GM21529 (cell line): ENCODE results near the gene OBI1.

Experiments
- ATAC-seq: cut with Tn5 transposase; IDR thresholded peaks from one replicate; pipeline ENCODE4 v1.9.1; 2021; ENCODE audit not compliant: unreplicated experiment

OBI1 gene

DNA sequence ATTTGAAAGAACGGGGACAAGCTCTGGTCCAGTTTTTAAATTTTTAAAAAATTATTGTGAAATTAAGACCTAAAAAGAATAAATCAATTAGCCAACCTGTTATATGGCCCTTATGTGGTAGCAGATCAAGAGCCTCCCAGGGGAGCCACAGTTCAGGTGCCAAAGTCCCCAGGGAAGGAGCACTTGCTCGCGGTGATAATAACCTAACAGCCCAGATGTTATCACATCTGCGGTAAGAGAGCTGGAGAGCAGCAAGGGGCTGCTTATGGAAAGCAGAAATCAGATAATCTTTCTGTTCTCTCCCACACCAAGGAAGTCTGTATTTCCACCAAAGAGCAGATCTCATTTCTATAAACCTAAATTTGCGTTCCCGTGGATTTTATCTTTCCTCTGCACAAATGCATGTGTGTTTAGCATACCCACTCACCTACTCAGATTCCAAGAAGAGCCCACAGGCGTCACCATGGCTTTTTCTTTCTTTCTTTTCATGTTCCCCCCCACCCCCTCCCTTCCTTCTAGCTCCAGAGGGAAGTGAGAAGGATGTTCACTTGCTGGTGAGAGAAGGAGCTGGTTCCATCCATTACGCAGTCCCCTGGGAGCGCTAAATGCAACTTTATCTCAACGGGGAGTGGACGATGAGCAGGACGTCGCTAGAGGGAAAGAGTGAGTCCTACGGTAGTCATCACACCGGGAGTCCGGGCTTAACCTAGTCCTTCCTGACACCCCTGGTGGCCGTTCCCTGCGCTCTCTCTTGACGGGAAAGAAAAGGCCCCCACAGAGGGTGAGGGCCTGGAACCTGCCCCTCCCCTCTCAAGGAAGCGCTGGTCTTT lies 54.0 kb downstream of the OBI1 start:
- no peak for ATAC-seq

DNA sequence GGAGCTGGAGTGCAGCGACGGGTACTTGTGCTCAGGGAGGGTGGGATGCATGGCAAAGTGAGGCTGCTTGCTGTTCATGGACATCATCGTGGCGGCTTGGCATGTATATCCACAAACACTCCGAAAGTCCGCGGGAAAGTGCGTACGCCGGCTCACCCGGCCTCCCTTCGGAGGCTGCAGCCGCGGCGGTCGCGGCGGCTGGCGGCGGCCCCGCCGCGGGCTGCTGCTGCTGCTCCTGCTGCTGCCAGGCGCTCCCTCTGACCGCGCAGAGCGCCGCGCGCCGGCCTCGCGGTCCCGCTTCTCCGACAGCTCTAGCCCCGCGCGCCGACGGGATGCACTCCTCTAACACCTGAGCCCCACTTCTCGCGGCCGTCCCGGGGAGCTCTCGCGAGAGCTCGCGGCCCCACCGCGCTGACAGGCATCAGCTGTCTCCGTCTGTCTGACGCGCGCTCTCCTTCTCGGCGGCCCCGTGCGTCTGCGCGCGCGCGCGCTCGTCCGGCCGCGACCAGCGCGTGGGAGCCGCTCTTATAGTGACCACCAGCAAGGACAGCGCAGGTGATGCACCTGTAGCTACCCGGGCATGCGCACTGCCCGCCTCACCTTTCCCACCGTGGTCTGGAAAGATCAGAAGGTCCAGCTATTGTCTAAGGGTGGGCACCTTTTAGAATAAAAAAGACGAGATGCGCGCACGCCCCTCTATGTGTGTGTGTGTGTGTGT lies 55.6 kb downstream of the OBI1 start, which contains the start of gene POU4F1:
POU4F1 (minus strand) TSS at position 313 of the 718 bp plus-strand sequence; CDS start at position 87, 226 bp downstream.
- peak; percentile 80 for ATAC-seq

DNA sequence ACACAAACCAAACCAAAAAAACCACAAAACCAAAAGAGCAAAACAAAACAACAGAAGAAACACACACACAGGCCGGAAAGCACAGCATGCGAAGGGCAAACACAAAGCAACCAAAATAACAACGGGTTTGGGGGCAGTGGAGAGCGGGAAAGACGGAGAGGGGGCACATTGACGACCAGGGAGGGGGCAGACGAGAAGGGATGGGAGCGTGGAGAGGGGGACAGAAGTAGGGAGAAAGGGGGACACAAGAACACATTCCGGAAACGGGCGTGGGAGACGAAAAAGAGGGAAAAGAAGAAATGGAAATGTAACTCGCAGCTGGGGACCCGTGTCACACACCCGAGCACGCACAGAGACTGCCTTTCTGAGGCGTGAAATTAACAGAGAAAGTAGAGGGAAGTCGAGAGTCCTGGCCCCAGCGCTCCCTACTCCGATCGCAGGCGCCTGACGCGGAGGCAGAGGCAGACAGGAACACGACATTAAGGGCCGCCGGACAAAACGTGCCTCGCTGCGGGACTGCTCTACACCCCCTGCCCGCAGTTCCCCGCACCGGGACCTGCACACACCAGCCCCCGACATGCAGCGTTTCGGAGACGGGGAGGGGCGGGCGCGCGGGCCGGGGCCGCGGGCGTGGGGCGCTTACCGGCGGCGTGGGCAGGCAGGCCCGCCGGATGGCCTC lies 56.3 kb downstream of the OBI1 start:
- peak; percentile 25 for ATAC-seq

DNA sequence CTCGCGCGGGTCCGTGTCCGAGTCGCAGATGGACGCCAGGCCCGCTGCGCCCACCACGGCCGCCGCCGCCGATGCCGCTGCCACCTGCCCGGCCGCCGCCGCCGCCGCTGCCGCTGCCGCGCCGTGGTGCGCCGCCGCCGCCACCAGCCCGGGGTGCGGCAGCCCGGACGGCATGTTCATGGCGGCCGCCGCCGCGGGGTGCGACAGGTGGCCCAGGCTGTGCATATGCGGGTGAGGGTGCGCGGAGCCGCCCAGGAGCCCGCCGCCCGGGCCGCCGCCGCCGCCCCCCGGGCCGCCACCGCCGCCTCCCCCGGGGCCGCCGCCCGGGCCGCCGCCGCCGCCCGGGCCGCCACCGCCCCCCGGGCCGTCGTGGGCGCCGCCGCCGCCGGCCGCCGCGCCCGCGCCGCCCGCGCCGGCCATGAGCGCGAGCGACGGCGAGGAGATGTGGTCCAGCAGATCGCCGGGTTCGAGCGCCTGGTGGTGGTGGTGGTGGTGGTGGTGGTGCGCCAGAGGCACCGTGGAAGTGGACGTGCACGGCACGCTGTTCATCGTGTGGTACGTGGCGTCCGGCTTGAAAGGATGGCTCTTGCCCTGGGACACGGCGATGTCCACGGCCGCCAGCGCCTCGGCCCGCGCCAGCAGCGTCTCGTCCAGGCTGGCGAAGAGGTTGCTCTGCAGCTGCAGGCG lies 56.9 kb downstream of the OBI1 start:
- ATAC-seq = no peak

DNA sequence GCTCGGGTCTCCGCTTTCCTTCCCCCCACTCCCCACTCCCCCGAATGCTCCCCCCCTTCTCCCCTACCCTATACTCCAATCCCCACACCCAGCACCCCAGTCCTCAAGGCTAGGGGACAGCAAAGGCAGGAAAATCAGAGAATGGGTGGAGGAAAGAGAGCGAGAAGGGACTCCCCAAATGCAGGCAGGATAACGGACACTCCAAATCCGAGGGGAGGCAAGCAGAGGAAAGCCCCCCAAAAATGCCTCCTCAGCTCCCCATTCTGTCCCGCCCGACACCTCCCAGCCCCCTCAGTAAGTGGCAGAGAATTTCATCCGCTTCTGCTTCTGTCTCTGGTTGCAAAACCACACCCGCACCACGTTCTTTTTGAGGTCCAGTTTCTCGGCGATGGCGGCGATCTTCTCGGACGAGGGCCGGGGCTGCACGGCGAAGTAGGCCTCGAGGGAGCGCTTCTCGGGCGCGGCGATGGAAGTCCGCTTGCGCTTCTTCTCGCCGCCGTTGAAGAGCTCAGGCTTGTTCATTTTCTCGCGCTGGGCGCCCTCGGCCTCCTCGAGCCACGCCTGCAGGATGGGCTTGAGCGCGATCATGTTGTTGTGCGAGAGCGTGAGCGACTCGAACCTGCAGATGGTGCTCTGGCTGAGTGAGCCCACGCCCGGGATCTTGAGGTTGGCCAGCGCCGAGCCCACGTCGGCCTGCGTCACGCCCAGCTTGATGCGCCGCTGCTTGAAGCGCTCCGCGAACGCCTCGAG lies 57.7 kb downstream of the OBI1 start:
- no peak for ATAC-seq

DNA sequence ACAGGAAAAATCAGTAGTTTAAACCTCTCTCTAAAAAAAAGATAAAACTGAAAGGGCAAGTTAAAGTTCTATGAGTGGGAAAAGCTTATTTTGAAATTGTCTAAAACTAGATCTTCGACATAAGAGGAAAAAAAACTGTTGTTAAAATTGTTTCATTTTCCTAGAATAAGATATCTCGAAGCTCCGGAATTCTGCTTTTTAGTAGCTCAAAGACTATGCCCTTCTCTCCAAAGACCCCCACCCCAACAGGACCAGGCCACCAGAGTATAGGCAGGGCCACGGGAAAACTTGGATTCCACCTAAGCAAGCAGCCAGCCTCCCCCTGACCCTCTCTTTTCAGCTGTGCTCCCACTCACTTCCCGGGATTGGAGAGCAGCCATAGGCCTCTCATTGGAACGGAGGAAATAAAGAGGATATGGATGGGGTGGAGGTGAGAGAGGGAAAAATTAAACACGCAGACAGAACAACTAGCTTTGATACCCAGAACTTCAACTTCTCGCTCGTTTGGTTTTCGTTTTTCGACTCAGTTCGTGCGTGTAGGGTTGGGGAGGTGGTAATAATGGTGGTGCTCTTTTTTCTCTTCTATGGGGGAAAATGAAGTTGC lies 58.6 kb downstream of the OBI1 start:
- ATAC-seq = no peak

DNA sequence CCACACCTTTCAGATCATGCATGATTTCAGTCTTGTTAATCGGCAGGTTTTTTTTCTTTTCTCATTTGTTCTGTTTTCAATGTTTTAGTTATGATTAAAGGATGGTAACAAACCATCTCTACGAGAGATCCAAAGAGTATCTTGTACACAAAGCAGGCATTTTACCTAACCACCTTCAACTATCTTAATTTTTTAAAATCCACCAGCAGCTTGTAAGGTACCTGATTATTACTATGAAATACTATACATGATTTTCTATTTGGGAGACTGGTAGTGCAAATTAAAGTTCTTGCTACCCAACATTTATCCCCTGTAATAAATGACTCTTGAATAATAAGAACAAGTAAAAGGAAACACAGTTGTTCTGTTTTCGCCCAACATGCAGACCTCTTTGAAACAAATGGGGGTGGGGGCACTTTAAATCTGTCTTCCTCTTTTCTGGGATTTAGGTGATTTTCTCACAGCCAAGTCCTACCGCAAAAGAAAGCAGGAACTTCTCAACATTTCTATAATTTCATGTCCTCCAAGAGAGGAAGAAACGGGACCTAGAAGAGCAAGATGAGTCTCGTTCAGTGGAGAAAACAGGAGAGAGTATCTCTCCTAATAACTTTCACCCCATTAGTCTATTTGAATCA lies 59.2 kb downstream of the OBI1 start:
- ATAC-seq = no peak

DNA sequence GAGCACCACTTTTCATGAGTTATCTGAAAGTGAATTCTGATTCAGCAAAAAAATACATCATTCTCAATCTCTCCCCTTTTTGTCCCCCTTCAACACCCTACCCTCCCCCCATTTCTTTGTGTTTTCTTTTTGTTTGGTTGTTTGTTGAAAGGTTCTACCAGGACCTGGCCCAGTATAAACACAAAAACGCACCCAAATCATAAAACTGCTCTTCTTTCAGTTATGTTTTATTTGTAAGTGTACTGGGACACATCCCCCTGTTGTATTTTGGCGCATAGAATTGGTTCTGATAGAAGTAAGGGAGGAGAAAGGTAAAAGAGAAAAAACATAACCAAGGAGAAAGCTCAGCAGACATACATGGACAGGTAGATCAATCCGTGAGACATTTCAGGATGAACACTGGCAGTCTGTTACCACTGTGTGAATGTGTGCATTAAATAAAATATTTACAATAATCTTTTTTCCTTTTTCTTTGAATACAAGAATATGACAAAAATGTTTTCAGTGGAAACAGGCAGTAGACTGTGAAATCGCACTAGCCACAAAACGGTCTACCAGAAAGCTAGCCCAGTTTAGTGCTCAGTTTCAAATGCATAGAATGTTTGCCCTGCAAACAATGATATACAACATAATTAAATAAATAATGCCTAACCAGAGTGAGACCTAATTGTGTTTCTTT lies 59.9 kb downstream of the OBI1 start:
- no peak for ATAC-seq

DNA sequence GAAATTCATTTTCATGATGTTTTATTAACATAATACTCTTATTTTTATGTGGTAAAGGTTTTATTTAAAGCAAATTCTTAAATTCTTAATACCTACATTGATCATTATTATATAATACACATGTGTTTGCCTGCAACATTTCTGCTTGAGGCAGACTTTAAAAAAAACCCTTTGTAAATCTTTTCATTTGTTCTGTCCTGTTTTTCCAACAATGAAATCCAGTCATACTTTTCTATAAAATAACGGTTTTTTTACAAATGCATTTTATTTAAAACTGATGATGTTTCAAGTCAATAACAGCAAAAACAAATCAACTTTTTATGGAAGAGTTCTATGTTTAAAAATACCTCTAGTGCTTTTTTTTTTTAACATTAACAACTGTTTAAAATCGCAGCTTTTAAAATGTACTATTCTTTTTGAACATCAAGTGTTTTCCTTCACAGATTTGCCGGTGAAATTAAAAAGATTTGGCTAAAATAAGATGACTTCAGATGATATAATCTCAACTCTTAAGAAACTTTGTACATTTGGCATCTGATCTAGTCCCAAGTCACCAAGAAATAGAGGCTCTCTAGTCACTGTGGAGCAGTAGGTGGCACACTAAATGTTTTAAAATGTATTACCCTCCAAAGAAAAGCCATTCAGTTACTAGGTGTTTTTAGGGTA lies 60.7 kb downstream of the OBI1 start:
- no peak for ATAC-seq

DNA sequence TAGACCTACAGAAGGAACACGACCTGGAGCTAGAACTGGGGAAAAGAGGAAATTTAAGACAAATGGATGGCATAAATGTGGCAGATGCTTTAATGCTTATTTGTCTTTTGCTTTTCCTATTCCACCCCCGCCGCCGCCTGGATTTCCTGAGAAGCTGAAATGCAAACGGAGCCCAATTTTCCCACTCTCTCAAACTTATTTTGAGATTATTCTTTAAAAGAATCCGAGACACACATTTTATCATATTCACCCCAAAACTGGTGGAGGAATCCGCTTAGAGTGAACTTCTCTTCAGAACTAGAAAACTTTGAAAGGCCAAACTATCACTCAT lies 61.4 kb downstream of the OBI1 start:
- no peak for ATAC-seq

DNA sequence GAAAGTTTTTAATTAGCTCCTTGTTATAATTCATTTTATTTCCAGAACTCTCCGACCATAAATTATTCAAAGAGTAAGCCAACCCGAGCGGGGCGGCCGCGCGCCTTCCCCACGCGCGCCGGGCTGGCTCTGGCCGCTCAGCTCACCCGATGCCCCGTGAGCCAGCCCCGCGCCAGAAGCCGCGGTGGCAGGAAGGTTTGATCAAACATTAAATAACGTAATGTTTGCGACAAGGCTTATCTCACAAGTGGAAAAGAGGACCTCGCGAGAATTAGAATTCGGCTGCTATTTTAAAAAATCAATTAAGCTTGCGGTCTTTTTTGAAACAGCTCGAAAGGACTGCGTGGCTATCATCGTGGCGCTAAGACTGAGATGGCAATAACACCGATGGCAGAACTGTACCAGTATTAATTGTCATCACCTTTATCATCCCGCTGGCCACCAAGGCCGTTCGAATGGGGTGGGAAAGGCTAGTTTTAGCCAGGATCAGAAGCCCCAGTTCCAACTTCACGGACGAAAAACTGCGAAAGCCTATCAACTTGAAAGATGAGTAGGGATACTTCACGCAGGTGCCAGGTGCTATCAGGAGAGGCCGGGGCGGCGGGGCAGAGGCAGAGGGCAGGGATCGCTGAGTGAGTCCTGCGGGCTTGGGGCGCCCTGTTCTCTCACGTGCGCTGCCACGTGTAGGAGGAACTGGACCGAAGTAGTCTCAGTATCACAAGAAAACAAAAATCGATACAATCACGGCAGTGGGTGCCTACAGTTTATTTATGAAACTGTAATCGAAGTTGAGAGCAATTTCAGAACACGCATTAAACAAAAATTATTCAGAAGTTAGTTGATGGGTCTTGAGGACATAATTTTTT lies 62.0 kb downstream of the OBI1 start:
- ATAC-seq = no peak

DNA sequence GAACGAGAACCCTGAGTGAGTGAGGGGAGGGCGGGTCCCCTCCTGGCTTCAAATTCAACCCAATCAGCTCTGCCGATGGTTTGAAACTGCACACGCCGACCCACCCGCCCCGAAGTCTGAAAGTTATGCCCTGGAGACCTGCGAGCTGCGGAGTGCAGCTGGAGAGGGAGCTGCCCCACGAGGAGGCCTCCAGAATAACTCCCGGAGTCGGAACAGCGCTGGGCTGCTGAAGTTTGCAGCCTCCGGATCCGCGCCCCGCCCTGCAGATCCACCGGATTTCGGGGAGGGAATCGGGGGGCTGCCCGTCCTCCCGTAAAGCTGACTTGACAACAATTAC lies 62.6 kb downstream of the OBI1 start:
- no peak for ATAC-seq

DNA sequence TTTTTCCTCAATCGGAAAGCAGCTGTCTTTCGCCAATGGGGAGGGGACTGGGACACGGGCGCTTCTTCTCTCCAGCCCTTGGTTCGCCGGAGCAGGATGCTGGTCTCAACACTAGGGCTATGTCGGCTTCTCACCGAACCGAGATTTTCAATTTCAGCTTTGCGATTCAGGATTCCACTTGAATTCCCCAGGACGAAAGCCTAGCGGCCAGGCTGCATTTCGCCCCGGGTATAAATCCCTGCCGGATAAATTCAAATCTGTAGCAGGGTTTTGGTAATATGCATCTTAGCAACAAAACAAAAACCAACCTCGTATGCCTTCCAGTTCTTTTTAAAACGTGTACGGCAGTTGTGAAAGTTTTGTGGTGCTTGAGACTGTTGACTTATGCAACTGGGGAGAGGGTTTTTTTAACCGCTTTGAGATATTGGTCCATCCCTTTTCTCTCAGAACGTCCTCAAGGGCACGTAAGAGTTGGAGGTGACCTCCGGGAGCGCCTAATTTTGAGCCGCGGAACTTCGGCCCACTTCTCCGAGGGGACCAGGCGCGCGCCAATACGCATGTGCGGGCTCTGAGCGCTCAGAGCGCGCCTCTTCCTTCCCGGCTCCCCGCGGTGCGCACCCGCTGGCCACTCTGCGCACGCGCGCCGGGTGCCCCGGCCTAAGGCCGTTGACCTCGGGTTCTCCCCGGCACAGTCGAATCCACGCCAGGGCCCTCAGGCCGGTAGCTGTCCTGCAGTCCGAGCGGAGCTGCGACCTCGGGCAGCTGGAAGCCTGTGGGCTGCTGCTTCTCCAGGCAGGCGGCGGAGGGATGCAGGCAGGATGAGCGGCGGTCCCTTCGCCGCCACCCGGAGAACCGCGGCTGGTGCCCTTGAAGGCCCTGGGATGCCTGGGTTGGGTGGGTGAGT lies 63.2 kb downstream of the OBI1 start:
- ATAC-seq = peak; percentile 59

DNA sequence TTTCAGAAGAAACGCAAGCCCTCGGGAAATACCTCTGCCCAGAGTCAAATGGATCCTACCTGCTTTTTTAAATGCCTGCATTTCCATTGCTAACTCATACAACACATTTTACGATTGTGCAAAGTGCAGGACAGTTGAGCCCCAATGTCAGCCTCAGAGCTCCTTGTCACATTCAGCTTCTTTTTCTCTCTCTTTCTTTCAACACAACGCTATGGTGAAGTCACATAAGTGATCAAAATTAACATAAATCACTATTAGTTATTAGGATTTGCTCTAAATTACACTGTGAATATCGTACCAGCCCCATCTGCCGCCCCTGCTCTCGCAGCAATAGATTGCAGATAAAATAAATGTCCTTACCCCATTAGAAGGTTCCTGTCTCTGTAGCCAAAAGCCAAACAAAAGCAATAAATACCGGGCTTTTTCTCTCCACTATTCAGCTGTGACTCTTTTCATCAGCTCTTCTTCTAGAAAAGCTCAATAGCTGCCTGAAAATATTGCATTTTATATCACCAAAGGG lies 64.4 kb downstream of the OBI1 start:
- ATAC-seq = no peak

DNA sequence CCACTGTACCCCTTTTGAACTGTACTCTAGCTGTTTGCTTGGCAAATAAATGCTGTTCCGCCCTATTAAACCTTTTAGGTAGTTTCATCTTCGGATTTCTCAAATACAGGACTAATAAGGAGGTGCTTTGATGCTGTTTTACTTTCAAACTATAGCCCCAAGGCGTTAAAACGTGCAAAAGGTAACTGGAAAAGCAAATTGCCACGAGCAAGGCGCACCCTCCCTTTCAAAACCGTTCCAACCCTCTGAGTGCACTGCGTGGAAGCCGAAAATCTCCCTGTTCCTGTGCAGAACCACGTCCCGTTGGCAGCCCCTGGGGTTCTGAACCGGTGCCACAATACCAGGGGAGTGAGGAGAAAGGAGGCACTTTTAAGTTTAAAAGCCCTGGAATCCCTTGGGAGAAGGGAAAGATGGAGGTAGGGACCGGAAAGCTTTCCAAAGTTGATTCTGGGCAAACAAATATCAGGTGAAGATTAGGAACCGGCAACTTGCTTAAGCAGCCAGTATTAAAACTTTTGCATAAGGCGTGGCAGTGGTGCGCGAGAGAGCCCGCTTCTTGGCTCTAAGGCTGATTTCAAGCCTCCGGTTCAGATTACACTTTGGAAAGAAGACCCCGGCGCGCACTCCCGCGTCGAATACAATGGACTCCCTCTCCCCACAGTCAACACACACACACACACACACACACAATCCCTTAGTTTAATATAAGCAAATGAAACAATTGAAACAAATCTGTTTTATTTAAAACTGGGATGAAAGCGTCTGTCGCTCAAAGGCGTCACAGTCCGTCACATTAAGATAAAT lies 65.1 kb downstream of the OBI1 start:
- no peak for ATAC-seq

DNA sequence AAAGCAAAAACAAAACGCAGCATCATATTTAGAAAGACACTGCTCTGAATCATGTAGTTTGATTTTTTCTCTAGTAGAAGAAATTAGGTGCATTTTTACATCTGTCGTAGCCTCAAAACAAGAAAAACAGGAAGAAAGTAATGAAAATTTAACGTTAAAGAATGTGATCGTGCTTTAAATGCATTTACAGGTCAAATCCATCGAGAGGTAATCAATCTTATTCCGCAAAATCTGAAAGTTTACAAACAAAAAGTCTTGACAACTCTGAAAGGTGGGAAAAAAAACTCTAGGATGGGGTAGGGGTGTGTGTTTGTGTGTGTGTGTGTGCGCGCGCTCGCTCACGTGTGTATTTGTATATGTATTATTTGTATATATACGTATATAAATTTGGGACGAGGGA lies 65.8 kb downstream of the OBI1 start:
- ATAC-seq = no peak
